Lung (tissue), 12 donors: Measurements from ENCODE around the gene MAST1. TPM values are rescaled to one million over a fixed set of nuclear protein-coding genes. Genes with fewer than 3 reads are reported as not detected.

ENCODE experiments used
- ATAC-seq: fragments of 200-7000 bp; cut with Tn5 transposase; one replicate; pipeline ENCODE4 v1.9.1; 2020; ENCODE audit warnings: moderate number of reproducible peaks; ENCODE audit not compliant: insufficient read depth, low FRiP score
- DNase-seq, 3 donors: peaks; one replicate each; pipeline ENCODE4 v3.0.0-alpha.2; 2013 to 2017
- H3K27ac ChIP-seq, 2 donors: one replicate each; pipeline ENCODE4 v1.5.1; 2013; ENCODE audit warnings: mild to moderate bottlenecking in 2 of 2, moderate library complexity in 2 of 2, control low read depth in 1 of 2, inconsistent platforms in 1 of 2, low read depth in 1 of 2, low read length in 1 of 2
- H3K27me3 ChIP-seq, 3 donors: one replicate each; pipeline ENCODE4 v1.5.1; 2013; ENCODE audit warnings: low read length in 2 of 3; ENCODE audit not compliant: control insufficient read depth in 3 of 3, insufficient read depth in 3 of 3
- H3K36me3 ChIP-seq, 4 donors: one replicate each; pipeline ENCODE4 v1.5.1; 2013; ENCODE audit warnings: low read length in 4 of 4, mild to moderate bottlenecking in 1 of 4, moderate library complexity in 1 of 4; ENCODE audit not compliant: control insufficient read depth in 4 of 4, insufficient read depth in 4 of 4
- H3K4me1 ChIP-seq, 5 donors: one replicate each; pipeline ENCODE4 v1.5.1; 2013; ENCODE audit warnings: low read length in 5 of 5, mild to moderate bottlenecking in 2 of 5, moderate library complexity in 1 of 5; ENCODE audit not compliant: control insufficient read depth in 5 of 5, insufficient read depth in 5 of 5
- H3K4me3 ChIP-seq: one replicate; pipeline ENCODE4 v1.5.1; 2013; ENCODE audit warnings: mild to moderate bottlenecking, control low read depth, moderate library complexity
- H3K9ac ChIP-seq, 2 donors: one replicate each; pipeline ENCODE4 v1.5.1; 2013; ENCODE audit warnings: low read length in 2 of 2, control low read depth in 1 of 2; ENCODE audit not compliant: insufficient read depth in 1 of 2
- H3K9me3 ChIP-seq, 4 donors: one replicate each; pipeline ENCODE4 v1.5.1; 2013; ENCODE audit warnings: low read length in 3 of 4, mild to moderate bottlenecking in 1 of 4, moderate library complexity in 1 of 4; ENCODE audit not compliant: control insufficient read depth in 4 of 4, insufficient read depth in 3 of 4
- CTCF ChIP-seq: IDR thresholded peaks from 2 replicates; pipeline ENCODE4 v1.5.1; 2012; ENCODE audit warnings: mild to moderate bottlenecking; ENCODE audit errors: control extremely low read depth, extremely low read depth
- WGBS, 2 donors: extraction: QIAGEN DNeasy Blood & Tissue Kit; methylation state at CpG; one replicate each; pipeline ENCODE4 v1.1.7; 2013; 5-methylcytosine and 5-hydroxymethylcytosine counted together
- polyA plus RNA-seq, 2 donors: library from polyadenylated mRNA; stranded (reverse); fragments of 200-250 nt; gene quantifications; one replicate each; pipeline ENCODE4 v1.2.1, GENCODE V29; 2013
- total RNA-seq, 2 donors: library from RNA; depleted of rRNA in 1 of 2; stranded (reverse); fragments of >200 nt in 1 of 2; gene quantifications; one replicate each; pipeline ENCODE4 v1.2.1, GENCODE V29; 2014 to 2021
- donor health status: control.
- donor health status: control.
- donor health status: Bipolar disorder and iron deficiency.
- donor health status: healthy.
- donor health status: DM: yes; HTN: yes; CAD: no.

MAST1 gene
- total and polyA plus RNA-seq, 4 donors = 0.08 to 0.88 (median 0.41) TPM

GRCh38 chr19:12868540-12869112 is 30.3 kb downstream of the MAST1 start:
- Histone ChIP-seq H3K36me3 (no peaks in the 10 kb centered on the region), H3K9ac (no peak overlapping the region), H3K4me3 (no peak overlapping the region), H3K27me3 (no peaks in the 10 kb centered on the region), H3K27ac (no peak overlapping the region), H3K4me1 (peaks cover 0 to 11% (median 0%) of the 10 kb centered on the region in 5 donors), H3K9me3 (peaks cover 0 to 5% (median 0%) of the 10 kb centered on the region in 4 donors)
- DNase-seq (no peak), ATAC-seq (no peak)
- WGBS, 2 donors = 95 to 99% methylated on average over 10 of the region's 10 CpGs
- no peak for TF ChIP-seq CTCF

- no peak for TF ChIP-seq CTCF
- no peak for ATAC-seq
- WGBS, 2 donors = 80 to 89% methylated on average over 3 of the region's 3 CpGs
- DNase-seq = no peak
- no peak overlapping the region for H3K4me3 ChIP-seq
- no peak overlapping the region for H3K27ac ChIP-seq
- no peak overlapping the region for H3K9ac ChIP-seq
- peaks cover 0 to 13% (median 0%) of the 10 kb centered on the region in 5 donors for H3K4me1 ChIP-seq
- peaks cover 0 to 13% (median 0%) of the 10 kb centered on the region in 4 donors for H3K36me3 ChIP-seq
- peaks cover 0 to 3% (median 0%) of the 10 kb centered on the region in 4 donors for H3K9me3 ChIP-seq
- H3K27me3 ChIP-seq = no peaks in the 10 kb centered on the region
Measured at GRCh38 chr19:12871681-12872080, 33.4 kb downstream of the MAST1 start.

GRCh38 chr19:12872255-12872654 is 33.9 kb downstream of the MAST1 start:
- no peak for DNase-seq

More at GRCh38 chr19:12872255-12872654, 33.9 kb downstream of the MAST1 start:
- ATAC-seq = no peak
- Histone ChIP-seq H3K27me3 (no peaks in the 10 kb centered on the region), H3K9me3 (peaks cover 0 to 3% (median 0%) of the 10 kb centered on the region in 4 donors), H3K9ac (no peak overlapping the region), H3K36me3 (peaks cover 0 to 13% (median 0%) of the 10 kb centered on the region in 4 donors), H3K4me1 (peaks cover 0 to 9% (median 0%) of the 10 kb centered on the region in 5 donors), H3K4me3 (no peak overlapping the region), H3K27ac (no peak overlapping the region)
- WGBS, 2 donors = 92 to 96% methylated on average over 5 of the region's 5 CpGs
- TF ChIP-seq CTCF = no peak
